Fibroblast of skin of back (primary cell): ENCODE results near the gene LUC7L3.
"Not testable (repeated sequence)": the region's sequence is repeated elsewhere in the genome, so short reads cannot be mapped to it uniquely, and the experiment has no call there.

ENCODE experiments used
- DNase-seq: peaks from one replicate; pipeline ENCODE4 v3.0.0-alpha.2; 2013

The LUC7L3 gene

DNA sequence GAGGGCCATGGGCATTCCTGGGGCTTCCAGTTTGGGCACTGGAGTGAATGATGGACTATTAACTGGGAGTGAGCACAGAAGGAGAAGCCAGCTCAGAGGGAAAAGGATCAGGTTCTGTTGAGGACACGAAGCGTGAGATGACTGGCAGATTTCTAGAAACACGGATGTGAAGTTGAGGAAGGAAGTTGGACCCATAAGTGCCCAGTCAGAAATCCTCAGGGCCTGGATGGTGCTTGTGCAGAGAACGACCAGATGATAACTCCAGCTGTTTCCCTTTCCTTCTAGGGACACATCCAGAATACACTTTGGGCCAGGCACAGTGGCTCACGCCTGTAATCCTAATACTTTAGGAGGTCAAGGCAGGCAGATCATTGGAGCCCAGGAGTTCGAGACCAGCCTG lies 71.2 kb downstream of the LUC7L3 start:
- DNase-seq = no peak

DNA sequence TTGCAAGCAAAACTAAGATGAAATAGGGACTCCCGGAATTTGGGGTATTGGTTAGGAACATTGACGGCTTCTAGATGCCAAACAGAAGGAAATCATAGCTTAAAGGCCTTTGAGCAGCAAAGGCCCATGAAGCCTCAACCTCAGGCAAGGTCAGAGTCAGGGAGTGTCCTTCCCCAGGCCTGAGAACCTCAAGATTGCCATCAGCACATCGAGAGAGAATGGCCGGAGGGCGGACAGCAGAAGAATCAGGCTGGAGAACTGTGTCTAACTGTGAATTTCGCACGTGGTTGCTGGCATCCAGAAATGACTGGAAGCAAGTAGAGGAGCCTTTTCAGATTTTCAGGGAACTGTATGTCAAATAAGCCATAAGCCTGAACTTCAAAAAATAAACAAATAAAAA lies 72.7 kb downstream of the LUC7L3 start:
- no peak for DNase-seq

DNA sequence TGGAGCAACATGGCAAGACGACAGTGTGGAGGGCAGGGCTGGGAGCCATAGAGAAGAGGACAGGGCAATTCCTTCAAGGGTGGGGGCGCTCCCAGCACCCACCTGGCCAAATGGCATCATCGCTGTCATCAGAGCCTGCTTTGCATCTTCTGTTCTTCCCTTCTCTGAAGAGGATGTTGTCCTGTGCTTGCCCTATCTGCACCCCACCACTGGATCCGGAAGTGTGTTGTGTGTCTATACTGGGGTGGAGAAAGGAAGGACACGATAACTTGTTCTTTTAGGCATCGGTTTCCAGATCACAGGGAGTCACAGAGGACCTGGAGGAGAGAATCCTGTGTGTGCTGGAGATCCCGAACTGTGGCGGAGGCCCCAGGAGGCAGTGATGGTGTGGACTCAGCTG lies 73.6 kb downstream of the LUC7L3 start:
- no peak for DNase-seq

DNA sequence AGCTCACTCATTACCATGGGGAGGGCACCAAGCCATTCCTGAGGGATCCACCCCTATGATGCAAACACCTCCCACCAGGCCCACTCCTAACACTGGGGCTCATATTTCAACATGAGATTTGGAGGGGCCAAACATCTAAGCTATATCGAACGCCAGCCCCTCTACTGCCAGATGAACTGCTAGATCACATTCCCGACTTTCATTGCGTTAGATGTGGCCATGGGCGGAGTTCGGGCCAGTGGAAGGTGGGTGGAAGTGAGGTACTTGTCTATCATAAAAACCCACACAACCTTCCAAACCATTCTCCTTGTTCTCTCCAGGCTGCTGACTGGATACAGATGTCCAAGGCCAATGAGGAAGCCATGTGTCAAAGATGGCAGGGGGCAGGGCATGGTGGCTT lies 75.0 kb downstream of the LUC7L3 start:
- DNase-seq = no peak

DNA sequence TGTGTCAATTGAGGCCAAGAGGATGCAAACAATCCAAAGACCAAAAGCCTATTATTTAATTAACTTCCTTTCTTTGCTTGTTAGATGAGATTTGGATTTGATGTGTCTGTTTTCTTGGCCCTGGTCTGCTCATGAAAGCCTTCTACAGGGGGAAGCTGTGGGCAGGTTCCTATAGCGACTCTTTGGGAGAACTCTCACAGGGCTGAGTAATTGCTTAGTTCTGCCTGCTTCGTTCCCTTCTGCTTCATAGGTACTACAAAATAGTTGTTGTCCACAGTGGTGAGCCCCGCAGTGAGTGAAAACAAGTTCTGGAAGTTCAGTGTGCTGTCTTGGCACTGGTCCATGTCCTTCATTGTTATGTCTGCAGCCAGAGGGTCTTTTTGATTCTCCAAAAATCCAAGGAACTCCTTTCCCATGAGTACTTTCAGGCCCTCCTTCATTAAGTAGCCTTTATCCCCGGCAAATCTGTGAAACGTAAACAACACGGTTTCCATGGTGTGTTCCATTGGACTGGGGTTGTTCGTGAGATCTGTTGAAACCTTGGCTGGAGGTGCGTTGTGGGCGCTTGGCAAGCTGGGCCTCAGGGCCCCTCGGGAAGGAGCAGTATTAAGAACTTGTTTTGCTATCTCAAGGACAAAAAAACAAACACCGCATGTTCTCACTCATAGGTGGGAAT lies 77.9 kb downstream of the LUC7L3 start:
- no peak for DNase-seq

DNA sequence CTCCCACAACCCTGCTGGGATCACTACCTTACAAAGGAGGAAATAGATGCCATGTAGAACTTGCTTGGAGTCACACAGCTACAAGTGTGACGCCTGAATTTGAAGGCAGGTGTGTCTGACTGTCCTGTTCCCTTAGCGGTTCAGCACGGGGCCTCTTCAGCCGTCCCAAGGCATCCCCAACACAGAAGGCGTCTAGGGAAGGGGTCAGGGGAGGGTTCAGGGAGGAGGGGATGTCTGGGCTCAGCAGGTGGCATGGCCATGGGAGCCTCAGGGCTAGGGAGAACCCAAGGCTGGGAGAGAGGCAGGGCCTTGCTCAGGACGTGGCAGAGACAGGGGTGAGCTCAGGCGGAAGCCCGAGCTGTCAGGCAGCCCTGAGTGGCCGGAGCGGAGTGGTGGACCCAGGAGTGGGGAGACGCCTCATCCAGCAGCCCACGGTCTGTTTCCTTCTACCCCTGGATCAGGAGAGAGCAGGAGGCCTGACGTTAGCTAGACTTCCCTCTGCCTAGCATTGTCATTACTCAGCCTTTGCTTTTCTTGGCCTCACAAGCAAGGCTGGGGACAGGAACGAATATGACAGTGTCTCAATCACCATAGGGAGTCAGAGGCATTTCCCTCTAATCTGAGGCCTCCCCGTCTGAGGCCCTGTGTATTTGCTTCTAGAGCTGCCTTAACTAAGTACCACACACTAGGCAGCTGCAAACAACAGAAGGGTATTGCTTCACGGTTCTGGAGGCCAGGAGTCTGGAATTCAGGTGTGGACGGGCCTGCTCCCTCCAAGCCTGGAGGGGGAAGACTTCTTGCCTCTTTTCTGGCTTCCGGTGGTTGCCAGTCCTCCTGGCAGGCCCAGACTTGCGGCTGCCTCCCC lies 79.3 kb downstream of the LUC7L3 start:
- peak; percentile 73 for DNase-seq

DNA sequence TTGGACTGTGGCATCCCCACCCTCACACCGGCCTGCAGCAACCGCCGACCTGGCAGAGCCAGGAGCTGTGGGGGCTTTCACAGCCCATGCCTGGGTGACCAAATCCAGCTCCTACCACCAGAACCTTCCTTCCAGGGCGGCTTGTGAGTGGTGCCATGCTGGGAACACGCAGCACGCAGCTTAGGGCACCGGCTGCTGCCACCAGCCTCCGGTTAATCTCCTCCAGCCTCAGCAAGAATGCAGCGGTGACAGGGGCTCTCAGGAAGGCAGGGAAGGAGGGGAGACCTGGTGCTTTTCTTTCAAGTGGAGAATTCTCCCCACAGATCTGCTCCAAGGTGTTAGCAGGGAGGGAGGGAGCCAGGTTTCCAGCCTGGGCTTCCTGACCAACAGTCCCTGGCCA lies 80.2 kb downstream of the LUC7L3 start:
- no peak for DNase-seq

DNA sequence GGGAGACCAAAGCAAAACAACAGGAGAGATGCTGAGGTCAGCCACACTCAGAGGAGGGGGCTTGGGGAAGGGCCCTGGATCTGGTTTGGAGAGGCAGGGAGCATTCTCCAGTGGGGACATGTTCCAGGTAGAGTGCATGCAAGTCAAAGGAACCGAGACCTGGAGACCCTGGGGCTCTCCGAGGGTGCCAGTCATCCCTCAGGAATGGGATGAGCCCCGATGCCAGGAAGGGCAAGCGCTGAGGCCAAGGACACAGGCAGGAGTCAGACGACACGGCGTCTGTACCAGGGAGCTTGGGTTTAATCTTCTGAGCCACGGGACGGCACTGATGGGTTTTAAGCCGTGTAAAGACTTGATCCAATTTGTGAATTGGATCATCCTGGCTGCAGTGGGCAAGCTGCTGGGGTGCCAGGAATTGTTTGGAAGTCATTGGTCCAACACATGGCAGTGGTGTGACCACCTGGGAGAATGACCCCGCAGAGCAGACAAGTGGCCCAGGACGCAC lies 80.8 kb downstream of the LUC7L3 start:
- no peak for DNase-seq

DNA sequence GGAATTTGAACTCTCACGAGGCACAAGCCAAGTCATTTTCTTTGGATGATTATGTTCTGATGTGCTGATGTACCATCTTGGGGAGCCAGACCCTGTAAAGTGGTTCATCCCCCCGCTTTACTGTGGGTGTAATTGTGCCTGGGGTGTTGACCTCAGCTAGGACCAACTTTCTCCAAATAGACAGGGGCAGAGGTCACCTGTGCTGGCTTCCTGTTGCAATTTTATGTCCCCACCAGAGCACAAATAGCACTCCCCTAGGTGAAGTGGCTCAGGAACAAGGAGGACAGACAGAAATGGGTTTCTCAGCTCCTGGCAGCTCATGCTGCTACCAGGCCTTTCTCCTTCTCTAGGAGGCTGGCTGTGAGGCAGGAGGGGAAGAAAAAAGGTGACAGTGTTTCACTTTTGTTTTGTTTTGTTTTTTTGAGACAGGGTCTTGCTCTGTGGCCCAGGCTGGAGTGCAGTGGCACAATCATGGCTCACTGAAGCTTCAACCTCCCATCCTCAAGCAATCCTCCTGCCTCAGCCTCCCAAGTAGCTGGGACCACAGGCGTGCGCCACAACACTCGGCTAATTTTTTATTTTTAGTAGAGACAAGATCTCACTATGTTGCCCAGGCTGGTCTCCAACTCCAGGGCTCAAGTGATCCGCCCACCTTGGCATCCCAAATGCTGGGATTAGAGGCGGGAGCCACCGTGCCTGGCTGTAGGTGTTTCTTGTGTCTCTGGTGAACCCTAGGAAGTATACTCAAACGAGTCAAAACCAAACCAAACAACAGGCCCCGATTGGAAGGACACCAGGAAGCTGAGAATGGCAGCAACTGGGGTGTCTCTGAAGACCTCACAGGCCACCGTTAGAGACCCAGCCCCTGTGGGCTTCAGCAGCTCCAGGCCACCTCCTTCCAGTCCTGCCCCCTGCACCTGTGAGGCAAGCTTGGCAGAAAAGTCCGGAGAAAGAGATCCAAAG lies 83.5 kb downstream of the LUC7L3 start:
- no peak for DNase-seq

DNA sequence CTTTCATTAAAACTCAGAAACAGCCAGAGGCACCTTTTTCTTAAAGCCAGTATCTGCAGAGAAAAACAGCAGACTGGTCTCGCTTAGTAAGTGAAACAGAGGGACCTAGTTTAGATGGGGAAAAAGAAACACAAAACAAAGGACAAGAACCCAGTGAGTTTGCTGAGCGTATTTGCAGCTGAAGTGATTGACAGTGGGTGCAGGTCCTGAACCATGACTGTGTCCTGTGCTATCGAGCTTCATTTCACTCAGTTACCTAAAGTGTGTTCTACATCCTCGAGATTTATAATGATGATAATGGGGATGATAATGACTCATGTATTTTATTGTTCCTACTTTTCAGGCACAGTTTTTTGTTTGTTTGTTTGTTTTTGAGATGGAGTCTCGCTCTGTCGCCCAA lies 84.3 kb downstream of the LUC7L3 start:
- DNase-seq = no peak

DNA sequence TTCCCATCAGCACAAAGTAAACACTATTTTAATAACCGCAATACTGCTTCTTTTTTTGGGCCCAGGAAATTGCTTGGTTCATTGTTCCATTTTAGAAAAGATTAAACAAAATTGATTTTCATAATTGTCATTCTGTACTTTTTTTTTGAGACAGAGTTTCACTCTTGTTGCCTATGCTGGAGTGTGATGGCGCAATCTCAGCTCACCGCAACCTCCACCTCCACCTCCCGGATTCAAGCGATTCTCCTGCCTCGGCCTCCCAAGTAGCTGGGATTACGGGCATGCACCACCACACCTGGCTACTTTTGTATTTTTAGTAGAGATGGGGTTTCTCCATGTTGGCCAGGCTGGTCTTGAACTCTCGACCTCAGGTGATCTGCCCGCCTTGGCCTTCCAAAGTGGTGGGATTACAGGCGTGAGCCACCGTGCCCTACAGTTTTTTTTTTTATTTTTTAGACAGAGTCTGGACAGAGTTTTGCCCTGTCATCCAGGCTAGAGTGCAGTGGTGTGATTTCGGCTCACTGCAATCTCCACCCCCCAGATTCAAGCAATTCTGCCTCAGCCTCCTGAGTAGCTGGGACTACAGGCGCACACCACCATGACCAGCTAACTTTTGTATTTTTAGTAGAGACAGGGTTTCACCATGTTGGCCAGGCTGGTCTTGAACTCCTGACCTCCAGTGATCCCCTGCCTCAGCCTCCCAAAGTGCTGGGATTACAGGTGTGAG lies 85.5 kb downstream of the LUC7L3 start:
- DNase-seq = not testable (repeated sequence)

DNA sequence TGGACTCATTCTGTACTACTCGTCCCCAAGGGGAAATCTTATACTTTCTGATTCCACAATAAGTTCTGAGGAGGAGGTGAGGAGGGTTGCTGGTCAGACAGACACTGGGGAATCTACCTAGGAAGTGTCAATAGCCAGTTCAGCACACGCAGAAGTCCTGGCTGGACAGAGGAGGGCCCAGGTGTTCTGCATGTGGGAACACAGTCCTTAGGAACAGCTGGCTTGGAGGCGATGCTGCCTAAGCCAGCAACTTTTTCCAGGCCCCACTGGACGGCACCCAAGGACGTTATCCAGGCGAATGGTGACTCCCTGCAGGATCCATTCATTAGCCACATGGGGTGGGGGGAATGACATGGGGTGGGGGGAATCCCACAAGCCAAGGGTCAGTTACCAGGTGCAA lies 86.1 kb downstream of the LUC7L3 start:
- no peak for DNase-seq
